HCT116 (cell line): ENCODE results near the gene CELF3. TPM values are rescaled to one million over a fixed set of nuclear protein-coding genes. Genes with fewer than 3 reads are reported as not detected.

ENCODE experiments used
- ATAC-seq: fragments of 200-7000 bp; cut with Tn5 transposase; 2 replicates; pipeline ENCODE4 v1.9.1; 2020; ENCODE audit warnings: mild to moderate bottlenecking, moderate library complexity
- BruUV-seq: library from RNA; stranded (reverse); fragments of 400-500 nt; replicated peaks from 2 replicates; lab custom pipeline; 2021; lab: Mats Ljungman, UMichigan
- CTCF ChIA-PET: fragments of 300-600 bp; sonication (Branson Sonifier 250); formaldehyde crosslinking; loops from one replicate; lab custom pipeline; 2021; ENCODE audit warnings: antibody characterized with exemption; lab: Charles Lee
- POLR2A ChIA-PET: fragments of 300-600, 350-600 bp; sonication (Branson Sonifier 250); formaldehyde crosslinking; loops from one replicate; lab custom pipeline; 2021; ENCODE audit warnings: antibody characterized with exemption; lab: Charles Lee
- RAD21 ChIA-PET, 2 experiments: fragments of 300-600 bp; sonication (Branson Sonifier 250); formaldehyde crosslinking; loops; one replicate each; lab custom pipeline; 2023; ENCODE audit warnings: low total read pairs in 2 of 2; ENCODE audit not compliant: uncharacterized antibody in 2 of 2, unreplicated experiment in 2 of 2, low non-redundant PET in 1 of 2; lab: Charles Lee
- DNase-seq: peaks from one replicate; pipeline ENCODE4 v3.0.0-alpha.2; 2010; ENCODE audit warnings: low read depth, low spot score
- H2AFZ ChIP-seq: fragments of 200-600 bp; shearing (Covaris generic), sonication (generic); 2 replicates; pipeline ENCODE4 v1.6.1; 2017; ENCODE audit warnings: low read depth, mixed run types, mixed read lengths, antibody characterized with exemption, low read length; ENCODE audit not compliant: poor library complexity, severe bottlenecking
- H3K27ac ChIP-seq: 2 replicates; pipeline ENCODE4 v1.5.1; 2012; ENCODE audit warnings: low read depth, low read length
- H3K27me3 ChIP-seq: fragments of 200-600 bp; sonication (generic); 2 replicates; pipeline ENCODE4 v1.6.1; 2016; ENCODE audit warnings: mixed run types, low read length, mixed read lengths; ENCODE audit not compliant: insufficient read depth
- H3K36me3 ChIP-seq, 2 experiments: fragments of 200-500 bp in 1 of 2; fragments of 200-600 bp in 1 of 2; sonication (Bioruptor generic) in 1 of 2; sonication (generic) in 1 of 2; 2 replicates each; pipeline versions ENCODE4 v1.5.1 to v1.6.1; 2014 to 2016; ENCODE audit warnings: low read length in 2 of 2, inconsistent platforms in 1 of 2, mixed read lengths in 1 of 2, mixed run types in 1 of 2; ENCODE audit not compliant: insufficient read depth in 2 of 2, control insufficient read depth in 1 of 2
- H3K4me1 ChIP-seq, 2 experiments: fragments of 200-600 bp in 1 of 2; sonication (generic) in 1 of 2; 2 replicates each; pipeline versions ENCODE4 v1.5.1 to v1.6.1; 2012 to 2017; ENCODE audit warnings: low read length in 2 of 2, inconsistent platforms in 1 of 2, mild to moderate bottlenecking in 1 of 2, mixed read lengths in 1 of 2, mixed run types in 1 of 2, moderate library complexity in 1 of 2; ENCODE audit not compliant: insufficient read depth in 2 of 2, control insufficient read depth in 1 of 2
- H3K4me2 ChIP-seq: fragments of 200-600 bp; sonication (generic); 2 replicates; pipeline ENCODE4 v1.6.1; 2017; ENCODE audit warnings: mixed run types, low read length, mixed read lengths
- H3K4me3 ChIP-seq, 2 experiments: fragments of 200-600 bp in 1 of 2; sonication (generic) in 1 of 2; replicated peaks in 1 of 2; 2 replicates each; pipeline ENCODE4 v1.5.1; 2011 to 2016; ENCODE audit warnings: low read length in 2 of 2, control low read depth in 1 of 2, low read depth in 1 of 2, mild to moderate bottlenecking in 1 of 2, mixed read lengths in 1 of 2, mixed run types in 1 of 2
- H3K79me2 ChIP-seq: fragments of 200-600 bp; sonication (generic); 2 replicates; pipeline ENCODE4 v1.6.1; 2017; ENCODE audit warnings: mild to moderate bottlenecking, mixed run types, low read length, moderate library complexity, mixed read lengths; ENCODE audit not compliant: insufficient read depth
- H3K9ac ChIP-seq: fragments of 200-600 bp; sonication (generic); 2 replicates; pipeline ENCODE4 v1.6.1; 2016; ENCODE audit warnings: low read length, mixed read lengths
- H3K9me2 ChIP-seq: fragments of 200-600 bp; sonication (generic), shearing (Covaris generic); 2 replicates; pipeline ENCODE4 v1.6.1; 2017; ENCODE audit warnings: mixed run types, mild to moderate bottlenecking, moderate library complexity; ENCODE audit not compliant: insufficient read depth
- H3K9me3 ChIP-seq, 2 experiments: fragments of 200-500 bp in 1 of 2; fragments of 200-600 bp in 1 of 2; sonication (Bioruptor generic) in 1 of 2; sonication (generic) in 1 of 2; 2 replicates each; pipeline ENCODE4 v1.6.1; 2014 to 2017; ENCODE audit warnings: low read length in 2 of 2, mixed read lengths in 2 of 2, inconsistent platforms in 1 of 2, low read depth in 1 of 2, mild to moderate bottlenecking in 1 of 2, mixed run types in 1 of 2, moderate library complexity in 1 of 2; ENCODE audit not compliant: control insufficient read depth in 1 of 2, insufficient read depth in 1 of 2
- H4K20me1 ChIP-seq: fragments of 200-600 bp; sonication (generic), shearing (Covaris generic); 2 replicates; pipeline ENCODE4 v1.6.1; 2017; ENCODE audit warnings: mixed run types, mild to moderate bottlenecking, moderate library complexity; ENCODE audit not compliant: insufficient read depth
- CEBPB ChIP-seq: IDR thresholded peaks from 2 replicates; pipeline ENCODE4 v1.6.1; 2012; ENCODE audit warnings: low read depth
- FOSL1 ChIP-seq: IDR thresholded peaks from 2 replicates; pipeline ENCODE4 v1.6.1; 2012; ENCODE audit warnings: low read depth
- MAX ChIP-seq: IDR thresholded peaks from 2 replicates; pipeline ENCODE4 v1.6.1; 2012
- POLR2A ChIP-seq: IDR thresholded peaks from 2 replicates; pipeline ENCODE4 v1.7.0; 2011; ENCODE audit warnings: borderline replicate concordance; ENCODE audit not compliant: insufficient read depth, insufficient read length; ENCODE audit errors: extremely low read depth
- POLR2AphosphoS5 ChIP-seq: IDR thresholded peaks from 2 replicates; pipeline ENCODE4 v1.6.1; 2011; ENCODE audit warnings: mild to moderate bottlenecking, low read depth, low read length, moderate library complexity
- REST ChIP-seq: IDR thresholded peaks from 2 replicates; pipeline ENCODE4 v1.6.1; 2012; ENCODE audit warnings: low read depth
- SIN3A ChIP-seq: IDR thresholded peaks from 2 replicates; pipeline ENCODE4 v1.6.1; 2012; ENCODE audit warnings: low read depth
- SP1 ChIP-seq: IDR thresholded peaks from 2 replicates; pipeline ENCODE4 v1.6.1; 2012; ENCODE audit warnings: low read depth
- TCF7L2 ChIP-seq: IDR thresholded peaks from 2 replicates; pipeline ENCODE4 v1.7.0; 2011; ENCODE audit warnings: borderline replicate concordance, inconsistent platforms; ENCODE audit not compliant: insufficient read depth, insufficient read length; ENCODE audit errors: extremely low read depth
- ZNF274 ChIP-seq: fragments of 200-500 bp; sonication (Bioruptor generic); IDR thresholded peaks from 2 replicates; pipeline ENCODE4 v1.6.1; 2014; ENCODE audit warnings: mild to moderate bottlenecking, low read depth, low read length, inconsistent platforms
- intact Hi-C: fragments of 100-400 bp; cut with micrococcal nuclease; formaldehyde crosslinking; loops from 2 replicates; pipeline ENCODE4 v1.10.0; 2022
- total RNA-seq: library from RNA; stranded (reverse); gene quantifications from one replicate; pipeline ENCODE4 v1.2.1, GENCODE V29; 2021; ENCODE audit not compliant: unreplicated experiment

CELF3 gene
- total RNA-seq, 1 experiment from 2014 or later, result not detected

- ChIA-PET POLR2A (no interaction called here), CTCF (no interaction called here), RAD21 (no interaction called here)
- Histone ChIP-seq H3K79me2 (no peaks in the 10 kb centered on the region), H3K4me2 (no peak overlapping the region), H4K20me1 (no peaks in the 10 kb centered on the region), H3K27ac (no peak overlapping the region), H3K9me2 (no peaks in the 10 kb centered on the region), H3K4me1 (no peaks in the 10 kb centered on the region; a peak in 1 of 4 replicates), H3K9me3 (no peaks in the 10 kb centered on the region), H3K9ac (no peak overlapping the region), H2AFZ (no peak overlapping the region), H3K4me3 (no peak overlapping the region), H3K27me3 (no peaks in the 10 kb centered on the region), H3K36me3 (peaks cover 4% of the 10 kb centered on the region in 2 experiments; a peak in 2 of 4 replicates)
- BruUV-seq, result no TSS peak
- intact Hi-C loops, result no loop called here
- DNase-seq (no peak), ATAC-seq (no peak)
- TF ChIP-seq POLR2AphosphoS5 (0 out of 2 replicates have a peak, but pooled peaks have one; percentile 20), MAX (no peak)
These were observed 12.8 kb downstream of the CELF3 start for GRCh38 chr1:151703813-151704212.

GRCh38 chr1:151702936-151703335 is 13.7 kb downstream of the CELF3 start:
- Histone ChIP-seq H4K20me1 (no peaks in the 10 kb centered on the region), H3K4me2 (no peak overlapping the region), H2AFZ (no peak overlapping the region), H3K27me3 (no peaks in the 10 kb centered on the region), H3K9ac (no peak overlapping the region), H3K9me2 (no peaks in the 10 kb centered on the region), H3K27ac (no peak overlapping the region), H3K9me3 (no peaks in the 10 kb centered on the region), H3K4me1 (no peaks in the 10 kb centered on the region; a peak in 1 of 4 replicates), H3K36me3 (peaks cover 4% of the 10 kb centered on the region in 2 experiments; a peak in 2 of 4 replicates), H3K79me2 (no peaks in the 10 kb centered on the region), H3K4me3 (no peak overlapping the region)
- ATAC-seq (no peak), DNase-seq (no peak)
- ChIA-PET CTCF (no interaction called here), RAD21 (no interaction called here), POLR2A (no interaction called here)
- intact Hi-C loops, result no loop called here
- TF ChIP-seq CEBPB (no peak), POLR2A (no peak), FOSL1 (no peak), POLR2AphosphoS5 (no peak), REST (no peak), ZNF274 (no peak), TCF7L2 (no peak), SP1 (no peak), SIN3A (no peak)
- BruUV-seq, result no TSS peak
